NB4 (cell line): Measurements from ENCODE around the gene KCNG3.
A peak's percentile ranks its signal among the peaks of the same experiment; 100 is the strongest.

Experiments used
- DNase-seq: peaks from one replicate; pipeline ENCODE4 v3.0.0; 2010; ENCODE audit warnings: low read depth
- H3K4me3 ChIP-seq: one replicate; pipeline ENCODE4 v1.5.1; 2011; ENCODE audit warnings: mild to moderate bottlenecking, low read depth, low read length, moderate library complexity
- MYC ChIP-seq: IDR thresholded peaks from 2 replicates; pipeline ENCODE4 v1.6.1; 2011; ENCODE audit warnings: low read depth, low read length
- POLR2A ChIP-seq: IDR thresholded peaks from 2 replicates; pipeline ENCODE4 v1.6.1; 2011; ENCODE audit warnings: mild to moderate bottlenecking; ENCODE audit not compliant: insufficient read length; ENCODE audit errors: extremely low read depth
- TF ChIP-seq, protein P1 (sequence below): IDR thresholded peaks from one replicate; pipeline ENCODE4 v1.5.1; 2012; ENCODE audit warnings: low read depth, low read length
- TF ChIP-seq, protein P2 (sequence below): IDR thresholded peaks from 2 replicates; pipeline ENCODE4 v1.6.1; 2011; ENCODE audit warnings: low read depth, low read length

KCNG3 gene

DNA sequence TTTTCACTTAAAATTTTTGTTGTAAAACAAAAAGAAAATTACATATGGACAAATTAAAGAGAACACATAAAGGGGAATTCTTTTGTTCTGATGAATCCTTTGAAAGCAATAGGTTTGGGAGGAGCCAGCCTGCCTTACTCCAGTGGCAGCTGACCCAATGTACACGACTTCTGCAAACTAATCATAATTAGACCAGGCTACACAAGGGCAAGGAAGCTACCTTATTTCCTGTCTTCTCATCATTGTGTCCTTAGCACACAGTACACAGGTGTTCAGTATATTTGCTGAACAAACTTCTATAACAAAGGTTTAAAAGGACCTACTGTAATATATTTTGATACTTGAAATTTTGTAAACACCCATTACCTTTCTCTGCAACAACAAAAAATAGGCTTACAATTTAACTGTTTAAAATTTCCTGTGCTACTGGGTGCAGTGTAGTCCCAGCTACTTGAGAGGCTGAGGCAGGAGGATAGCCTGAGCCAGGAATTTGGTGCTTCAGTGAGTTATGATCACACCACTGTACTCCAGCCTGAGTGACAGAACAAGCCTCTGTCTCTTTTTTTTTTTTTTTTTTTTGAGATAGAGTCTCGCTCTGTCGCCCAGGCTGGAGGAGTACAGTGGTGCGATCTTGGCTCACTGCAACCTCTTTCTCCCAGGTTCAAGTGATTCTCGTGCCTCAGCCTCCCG lies 18.9 kb downstream of the KCNG3 start:
- DNase-seq = no peak
- TF ChIP-seq MYC = no peak
- no peak for TF ChIP-seq POLR2A
- TF ChIP-seq, protein P1, sequence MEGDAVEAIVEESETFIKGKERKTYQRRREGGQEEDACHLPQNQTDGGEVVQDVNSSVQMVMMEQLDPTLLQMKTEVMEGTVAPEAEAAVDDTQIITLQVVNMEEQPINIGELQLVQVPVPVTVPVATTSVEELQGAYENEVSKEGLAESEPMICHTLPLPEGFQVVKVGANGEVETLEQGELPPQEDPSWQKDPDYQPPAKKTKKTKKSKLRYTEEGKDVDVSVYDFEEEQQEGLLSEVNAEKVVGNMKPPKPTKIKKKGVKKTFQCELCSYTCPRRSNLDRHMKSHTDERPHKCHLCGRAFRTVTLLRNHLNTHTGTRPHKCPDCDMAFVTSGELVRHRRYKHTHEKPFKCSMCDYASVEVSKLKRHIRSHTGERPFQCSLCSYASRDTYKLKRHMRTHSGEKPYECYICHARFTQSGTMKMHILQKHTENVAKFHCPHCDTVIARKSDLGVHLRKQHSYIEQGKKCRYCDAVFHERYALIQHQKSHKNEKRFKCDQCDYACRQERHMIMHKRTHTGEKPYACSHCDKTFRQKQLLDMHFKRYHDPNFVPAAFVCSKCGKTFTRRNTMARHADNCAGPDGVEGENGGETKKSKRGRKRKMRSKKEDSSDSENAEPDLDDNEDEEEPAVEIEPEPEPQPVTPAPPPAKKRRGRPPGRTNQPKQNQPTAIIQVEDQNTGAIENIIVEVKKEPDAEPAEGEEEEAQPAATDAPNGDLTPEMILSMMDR = no peak
- TF ChIP-seq, protein P2, sequence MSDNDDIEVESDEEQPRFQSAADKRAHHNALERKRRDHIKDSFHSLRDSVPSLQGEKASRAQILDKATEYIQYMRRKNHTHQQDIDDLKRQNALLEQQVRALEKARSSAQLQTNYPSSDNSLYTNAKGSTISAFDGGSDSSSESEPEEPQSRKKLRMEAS = no peak
- no peak overlapping the region for H3K4me3 ChIP-seq

GRCh38 chr2:42470706-42471105 lies 23.1 kb downstream of the KCNG3 start:
- TF ChIP-seq, protein P2 = no peak
- TF ChIP-seq POLR2A (no peak), MYC (no peak)
- TF ChIP-seq, protein P1 = no peak
- H3K4me3 ChIP-seq = no peak overlapping the region
- no peak for DNase-seq

- DNase-seq = no peak
- TF ChIP-seq MYC = no peak
- TF ChIP-seq, protein P1 = no peak
- no peak for TF ChIP-seq POLR2A
- TF ChIP-seq, protein P2 = no peak
- H3K4me3 ChIP-seq = no peak overlapping the region
Observed at GRCh38 chr2:42464631-42465030, 29.2 kb downstream of the KCNG3 start.

DNA sequence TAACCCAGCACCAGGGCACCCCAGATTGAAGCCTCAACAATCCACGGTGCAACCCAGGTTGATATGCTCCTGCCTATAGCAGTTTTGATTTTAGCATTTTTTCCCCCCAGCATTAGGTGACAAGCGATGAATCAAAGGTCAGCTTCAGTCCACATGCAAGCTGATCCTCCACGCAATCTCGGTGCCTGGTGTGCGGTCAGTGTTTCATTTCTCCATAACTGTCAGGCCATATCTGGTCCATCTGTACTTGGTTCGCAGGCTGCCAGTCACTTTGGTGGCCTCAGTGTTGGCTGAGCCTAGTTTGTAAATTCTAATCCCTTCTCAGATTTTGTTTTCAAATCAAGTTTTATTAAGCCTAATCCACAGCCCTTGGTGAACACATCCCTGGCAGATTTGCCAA lies 30.2 kb downstream of the KCNG3 start:
- DNase-seq = no peak
- TF ChIP-seq, protein P1 = no peak
- TF ChIP-seq, protein P2 = no peak
- no peak for TF ChIP-seq POLR2A
- no peak for TF ChIP-seq MYC
- H3K4me3 ChIP-seq = no peak overlapping the region

GRCh38 chr2:42459296-42459695 lies 34.5 kb downstream of the KCNG3 start:
- TF ChIP-seq, protein P1 = no peak
- TF ChIP-seq MYC = no peak
- TF ChIP-seq POLR2A = no peak
- TF ChIP-seq, protein P2 = no peak
- peak; percentile 11 for DNase-seq
- no peak overlapping the region for H3K4me3 ChIP-seq

DNA sequence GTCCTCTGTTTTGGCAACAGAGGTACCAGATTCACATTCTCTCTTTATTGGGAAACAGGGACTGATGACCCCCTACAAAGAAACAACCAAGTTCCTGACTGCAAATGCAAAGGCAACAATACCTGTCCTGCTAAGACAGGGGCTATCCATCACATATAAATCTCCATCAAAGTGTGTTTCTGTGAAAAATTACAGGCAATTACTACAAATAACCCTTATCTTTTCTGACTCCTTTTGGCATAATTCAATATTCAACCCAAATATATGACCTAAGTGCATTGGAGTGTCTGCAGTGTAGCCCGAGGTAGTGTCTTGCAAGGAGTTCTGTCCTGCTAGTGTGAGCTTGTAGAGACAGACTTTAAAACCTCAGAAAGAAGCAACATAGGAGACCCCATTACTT lies 35.4 kb downstream of the KCNG3 start:
- TF ChIP-seq MYC = no peak
- TF ChIP-seq POLR2A = no peak
- TF ChIP-seq, protein P2 = no peak
- TF ChIP-seq, protein P1 = no peak
- H3K4me3 ChIP-seq = no peak overlapping the region
- no peak for DNase-seq
